HG03196 (cell line): ENCODE data around the gene ATAD3C.

Experiments
- ATAC-seq: cut with Tn5 transposase; IDR thresholded peaks from one replicate; pipeline ENCODE4 v1.9.1; 2021; ENCODE audit not compliant: unreplicated experiment

ATAD3C gene

GRCh38 chr1:1430992-1431844 is 18.3 kb upstream of the ATAD3C start:
- no peak for ATAC-seq

GRCh38 chr1:1431845-1432273 is 17.6 kb upstream of the ATAD3C start:
- ATAC-seq, result no peak

GRCh38 chr1:1432274-1432950 is 17.1 kb upstream of the ATAD3C start:
- no peak for ATAC-seq

GRCh38 chr1:1432951-1433803 is 16.3 kb upstream of the ATAD3C start:
- no peak for ATAC-seq

GRCh38 chr1:1433804-1434130 is 15.7 kb upstream of the ATAD3C start:
- ATAC-seq, result no peak

GRCh38 chr1:1434131-1434823 is 15.2 kb upstream of the ATAD3C start:
- ATAC-seq, result no peak

- no peak for ATAC-seq
These were observed 14.7 kb upstream of the ATAD3C start for GRCh38 chr1:1434824-1435105.

GRCh38 chr1:1435106-1435903 is 14.2 kb upstream of the ATAD3C start, which contains the start of gene VWA1:
VWA1 (plus strand) TSS chr1:1435690; CDS start chr1:1435749, 59 bp downstream.
- ATAC-seq, result no peak

GRCh38 chr1:1435911-1436629 is 13.4 kb upstream of the ATAD3C start:
- no peak for ATAC-seq

- no peak for ATAC-seq
These were observed 12.9 kb upstream of the ATAD3C start for GRCh38 chr1:1436630-1437032.

GRCh38 chr1:1437033-1437903 is 12.2 kb upstream of the ATAD3C start:
- no peak for ATAC-seq

GRCh38 chr1:1437904-1438376 is 11.5 kb upstream of the ATAD3C start:
- ATAC-seq, result no peak

- no peak for ATAC-seq
These were observed 10.7 kb upstream of the ATAD3C start for GRCh38 chr1:1438531-1439381.

GRCh38 chr1:1439546-1440261 is 9.8 kb upstream of the ATAD3C start:
- no peak for ATAC-seq

GRCh38 chr1:1440262-1441001 is 9.1 kb upstream of the ATAD3C start:
- no peak for ATAC-seq
